A673 (cell line): ENCODE results near the gene TEX19. TPM values are rescaled to one million over a fixed set of nuclear protein-coding genes. Genes with fewer than 3 reads are reported as not detected.
"Not testable (repeated sequence)": the region's sequence is repeated elsewhere in the genome, so short reads cannot be mapped to it uniquely, and the experiment has no call there.

Experiments
- BruUV-seq: library from RNA; stranded (reverse); fragments of 400-500 nt; replicated peaks from 2 replicates; lab custom pipeline; 2021; lab: Mats Ljungman, UMichigan
- CTCF ChIA-PET: fragments of 300-600 bp; sonication (Branson Sonifier 250); formaldehyde crosslinking; loops from one replicate; lab custom pipeline; 2022; ENCODE audit warnings: antibody characterized with exemption; lab: Charles Lee
- POLR2A ChIA-PET: fragments of 300-600 bp; sonication (Branson Sonifier 250); formaldehyde crosslinking; loops from one replicate; lab custom pipeline; 2022; ENCODE audit warnings: antibody characterized with exemption; ENCODE audit not compliant: low non-redundant PET; lab: Charles Lee
- DNase-seq: peaks from one replicate; pipeline ENCODE4 v3.0.0-alpha.2; 2015; ENCODE audit warnings: low spot score
- H3K27ac ChIP-seq: fragments of 200-600 bp; sonication (generic); 2 replicates; pipeline ENCODE4 v1.5.1; 2016; ENCODE audit warnings: mixed run types, low read depth, mild to moderate bottlenecking, mixed read lengths, antibody characterized with exemption, low read length; ENCODE audit not compliant: poor library complexity, severe bottlenecking
- H3K27me3 ChIP-seq: fragments of 200-600 bp; sonication (generic); replicated peaks from 2 replicates; pipeline ENCODE4 v1.6.1; 2017; ENCODE audit warnings: mixed run types, low read depth, mild to moderate bottlenecking, mixed read lengths, antibody characterized with exemption, low read length; ENCODE audit not compliant: insufficient read depth, poor library complexity
- H3K36me3 ChIP-seq: fragments of 200-600 bp; sonication (generic); 2 replicates; pipeline ENCODE4 v1.6.1; 2016; ENCODE audit warnings: mixed run types, mild to moderate bottlenecking, mixed read lengths, antibody characterized with exemption, low read length; ENCODE audit not compliant: insufficient read depth, poor library complexity, severe bottlenecking
- H3K4me1 ChIP-seq: fragments of 200-600 bp; sonication (generic); 2 replicates; pipeline ENCODE4 v1.6.1; 2017; ENCODE audit warnings: mixed run types, mild to moderate bottlenecking, mixed read lengths, antibody characterized with exemption, low read length; ENCODE audit not compliant: insufficient read depth, poor library complexity, severe bottlenecking
- H3K4me3 ChIP-seq: fragments of 200-600 bp; sonication (generic); 2 replicates; pipeline ENCODE4 v1.5.1; 2016; ENCODE audit warnings: low read depth, mixed run types, mild to moderate bottlenecking, mixed read lengths, low read length; ENCODE audit not compliant: poor library complexity, severe bottlenecking
- H3K9me3 ChIP-seq: fragments of 200-600 bp; sonication (generic); 2 replicates; pipeline ENCODE4 v1.6.1; 2016; ENCODE audit warnings: mixed run types, low read depth, mild to moderate bottlenecking, mixed read lengths, antibody characterized with exemption, low read length; ENCODE audit not compliant: poor library complexity, severe bottlenecking
- CTCF ChIP-seq: fragments of 300-800, 200-600 bp; sonication (generic); conservative IDR thresholded peaks from 2 replicates; pipeline ENCODE4 v1.5.1; 2017; ENCODE audit warnings: low read depth, mild to moderate bottlenecking, antibody characterized with exemption, low read length, moderate library complexity, mixed read lengths
- EZH2 ChIP-seq: fragments of 200-600 bp; sonication (generic); IDR thresholded peaks from 2 replicates; pipeline ENCODE4 v1.6.1; 2017; ENCODE audit warnings: borderline replicate concordance, low read depth, mild to moderate bottlenecking, mixed read lengths, antibody characterized with exemption, low read length; ENCODE audit not compliant: poor library complexity, severe bottlenecking
- intact Hi-C: fragments of 100-400 bp; cut with micrococcal nuclease; formaldehyde crosslinking; loops from one replicate; pipeline ENCODE4 v1.10.0; 2022; ENCODE audit not compliant: unreplicated experiment
- total RNA-seq: library from RNA; stranded (reverse); gene quantifications from 2 replicates; pipeline ENCODE4 v1.2.3, GENCODE V29; 2021

The TEX19 gene
- total RNA-seq, 1 experiment from 2014 or later: 0.39 TPM

- Histone ChIP-seq H3K27ac (no peak overlapping the region), H3K4me3 (no peak overlapping the region), H3K27me3 (no peaks in the 10 kb centered on the region), H3K9me3 (no peaks in the 10 kb centered on the region), H3K4me1 (no peaks in the 10 kb centered on the region), H3K36me3 (peaks cover 2% of the 10 kb centered on the region)
- intact Hi-C loops: loop anchor here (5.0 to 10.0 kb wide), 3 partner anchors 43 to 165 kb away; no protein-coding TSS in a partner anchor
- ChIA-PET POLR2A (interaction anchor here (0.7 kb wide), 1 partner anchor 11 kb away, joined by 5 read pairs; no protein-coding TSS in a partner anchor), CTCF (no interaction called here)
- BruUV-seq: no TSS peak
- no peak for DNase-seq
- TF ChIP-seq CTCF: no peak
- no peak for TF ChIP-seq EZH2
These were observed 51.1 kb downstream of the TEX19 start for GRCh38 chr17:82410014-82410716.

GRCh38 chr17:82411396-82412053, 52.5 kb downstream of the TEX19 start:
- CTCF ChIA-PET: no interaction called here

DNA sequence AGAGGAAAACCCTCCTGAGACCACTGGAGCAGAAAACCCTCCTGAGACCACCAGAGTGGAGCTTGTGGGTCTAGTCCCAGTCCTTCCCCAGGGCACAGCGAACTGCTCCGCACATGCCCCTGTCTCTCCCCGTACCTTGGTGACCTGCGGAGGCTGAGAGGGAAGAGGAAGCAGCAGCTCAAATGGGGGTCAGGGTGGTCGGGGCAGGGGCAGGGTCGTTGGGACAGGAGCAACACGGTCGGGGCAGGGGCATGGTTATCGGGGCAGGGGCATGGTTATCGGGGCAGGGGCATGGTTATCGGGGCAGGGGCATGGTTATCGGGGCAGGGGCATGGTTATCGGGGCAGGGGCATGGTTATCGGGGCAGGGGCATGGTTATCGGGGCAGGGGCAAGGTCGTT, 53.0 kb downstream of the TEX19 start:
- DNase-seq, H3K27ac ChIP-seq, H3K27me3 ChIP-seq, H3K36me3 ChIP-seq, H3K4me1 ChIP-seq, H3K4me3 ChIP-seq, H3K9me3 ChIP-seq, BruUV-seq, CTCF ChIA-PET: not testable (repeated sequence)
- POLR2A ChIA-PET: interaction anchor here (0.6 kb wide), 1 partner anchor 11 kb away, joined by 4 read pairs; no protein-coding TSS in a partner anchor
- intact Hi-C loops: loop anchor here (5.0 to 10.0 kb wide), 3 partner anchors 45 to 167 kb away; no protein-coding TSS in a partner anchor

More at GRCh38 chr17:82411396-82412053, 52.5 kb downstream of the TEX19 start:
- intact Hi-C loops: loop anchor here (5.0 to 10.0 kb wide), 3 partner anchors 44 to 167 kb away; no protein-coding TSS in a partner anchor
- BruUV-seq: no TSS peak
- Histone ChIP-seq H3K27me3 (no peaks in the 10 kb centered on the region), H3K9me3 (no peaks in the 10 kb centered on the region), H3K4me3 (no peak overlapping the region), H3K27ac (no peak overlapping the region), H3K36me3 (peaks cover 2% of the 10 kb centered on the region), H3K4me1 (no peaks in the 10 kb centered on the region)
- TF ChIP-seq EZH2: no peak
- no peak for TF ChIP-seq CTCF
- POLR2A ChIA-PET: no interaction called here
- no peak for DNase-seq
